ENCODE results near the gene MLN.

Gene MLN

GRCh38 chr6:33788694-33789549, 14.9 kb downstream of the MLN start, which contains the start of gene LEMD2:
LEMD2 (minus strand) TSS chr6:33789130; CDS start chr6:33789116, 14 bp downstream.
- peak; percentile 85 to 90 for DNase-seq (ENCODE audit: low read depth in 2 of 2)

GRCh38 chr6:33787954-33788693, 15.7 kb downstream of the MLN start:
- peak; percentile 13 to 48 for DNase-seq (ENCODE audit: low read depth in 2 of 2)

DNA sequence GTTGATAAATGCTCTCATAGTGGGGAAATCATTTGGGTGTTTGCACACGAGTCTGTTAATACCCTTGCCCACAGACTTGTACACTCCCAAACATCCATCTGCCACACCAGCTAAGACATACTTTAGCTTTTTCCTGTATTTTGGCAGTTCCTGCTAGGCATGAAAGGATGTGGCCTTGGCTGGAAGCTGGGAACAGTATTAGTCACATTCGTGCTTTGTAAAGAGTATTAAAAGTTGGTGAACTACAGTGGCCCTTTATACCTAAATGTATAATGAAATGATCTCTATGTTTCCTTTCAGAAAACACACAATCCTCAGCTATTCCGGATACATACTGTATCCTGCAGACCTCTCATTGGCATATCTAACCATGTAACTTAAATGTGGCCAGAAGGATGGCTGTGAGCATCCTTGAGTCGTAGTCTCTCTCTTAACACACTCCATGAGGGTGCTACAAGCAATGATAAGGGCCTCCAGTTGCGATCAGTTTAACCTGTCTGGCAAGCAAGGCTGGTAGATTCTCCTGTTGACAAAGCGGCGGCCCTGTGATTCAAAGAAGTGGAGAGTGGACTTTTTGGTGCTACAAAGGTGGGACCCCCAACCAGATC, 16.4 kb downstream of the MLN start:
- no peak for DNase-seq (ENCODE audit: low read depth in 2 of 2)

DNA sequence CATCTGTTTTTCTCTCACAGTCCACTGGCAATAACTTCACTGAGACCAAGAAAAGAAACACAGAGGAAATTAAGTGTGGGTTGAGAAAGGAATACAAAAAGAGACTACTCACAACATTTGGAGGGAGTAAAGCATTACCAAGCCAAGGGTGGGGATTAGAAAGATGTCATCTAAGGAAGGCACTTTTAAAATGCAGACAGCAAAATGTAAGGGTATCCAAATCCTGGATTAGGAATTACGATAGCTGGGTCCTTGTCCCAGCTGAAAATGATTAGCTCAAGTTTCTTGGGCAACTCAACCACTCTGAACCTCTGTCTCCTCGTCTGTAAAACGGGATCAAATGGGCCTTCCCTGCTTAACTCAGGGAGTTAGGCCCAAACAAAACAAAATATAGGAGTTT, 17.1 kb downstream of the MLN start:
- DNase-seq (ENCODE audit: low read depth in 2 of 2), result no peak

- no peak for DNase-seq (ENCODE audit: low read depth in 2 of 2)
Measured at GRCh38 chr6:33785778-33786177, 18.0 kb downstream of the MLN start.

DNA sequence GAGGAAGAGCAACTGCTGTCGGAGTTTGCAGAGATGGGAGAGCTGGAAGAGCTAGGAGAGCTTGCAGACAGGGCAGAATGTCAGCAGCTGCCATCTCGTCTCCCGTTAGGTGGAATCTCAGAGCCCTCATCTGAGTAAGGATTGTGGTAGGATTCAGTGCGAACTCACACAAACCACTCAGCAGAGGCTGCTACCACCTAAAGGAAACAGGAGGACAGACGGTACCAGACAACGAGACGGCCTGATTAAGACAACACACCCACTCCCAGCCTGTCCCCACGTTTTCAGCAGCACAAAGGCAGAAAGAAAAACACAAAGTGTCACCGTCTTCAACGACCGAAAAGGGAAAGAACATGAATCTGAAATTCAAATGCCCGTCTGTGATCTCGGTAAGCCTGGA, 19.0 kb downstream of the MLN start:
- no peak for DNase-seq (ENCODE audit: low read depth in 2 of 2)

- no peak for DNase-seq (ENCODE audit: low read depth in 2 of 2)
Measured at GRCh38 chr6:33783781-33784520, 19.9 kb downstream of the MLN start.

DNA sequence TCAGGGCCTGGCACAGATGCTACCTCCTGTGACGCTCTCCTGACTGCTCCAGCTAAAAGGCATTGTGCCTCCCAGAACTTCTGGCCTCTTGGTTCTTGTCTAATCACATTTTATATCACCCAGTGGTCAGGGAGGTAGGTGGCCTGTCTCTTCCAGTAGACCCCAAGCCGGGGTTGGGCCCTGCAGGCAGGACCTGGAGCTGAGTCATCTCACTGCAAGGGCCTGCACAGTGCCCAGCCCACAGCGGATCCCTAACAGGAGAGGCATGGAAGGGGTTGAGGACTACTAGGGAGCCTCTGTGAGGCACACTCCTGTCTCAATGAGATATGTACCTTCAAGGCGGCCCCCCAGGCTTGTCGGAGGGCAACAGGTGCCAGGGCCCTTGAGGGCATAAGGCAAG, 21.2 kb downstream of the MLN start:
- DNase-seq (ENCODE audit: low read depth in 2 of 2), result no peak

- DNase-seq (ENCODE audit: low read depth in 2 of 2), result no peak
Measured at GRCh38 chr6:33781131-33781975, 22.4 kb downstream of the MLN start.

GRCh38 chr6:33779895-33780294, 23.9 kb downstream of the MLN start:
- no peak for DNase-seq (ENCODE audit: low read depth in 2 of 2)

DNA sequence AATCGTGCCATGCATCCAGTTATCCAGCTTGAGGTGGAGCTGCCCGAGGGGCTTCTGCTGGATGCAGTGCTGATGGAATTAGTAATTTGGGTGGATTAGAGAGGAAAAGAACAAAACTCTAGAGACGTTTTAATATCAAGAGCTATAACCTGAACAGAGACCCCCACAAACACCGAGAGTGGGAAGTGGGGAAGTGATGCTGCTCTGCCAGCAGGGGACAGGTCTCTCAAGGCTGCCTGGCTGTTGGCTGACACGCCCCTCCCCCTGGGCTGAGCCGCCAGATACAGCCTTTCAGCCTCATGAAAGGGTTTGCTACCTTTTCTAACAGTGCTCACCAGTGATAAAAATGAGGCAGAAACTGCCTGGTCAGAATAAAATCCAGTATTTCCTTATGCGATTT, 24.5 kb downstream of the MLN start:
- DNase-seq (ENCODE audit: low read depth in 2 of 2), result no peak

GRCh38 chr6:33778444-33779121, 25.2 kb downstream of the MLN start:
- no peak for DNase-seq (ENCODE audit: low read depth in 2 of 2)

GRCh38 chr6:33777398-33778388, 26.1 kb downstream of the MLN start:
- DNase-seq (ENCODE audit: low read depth in 2 of 2), result no peak

- no peak for DNase-seq (ENCODE audit: low read depth in 2 of 2)
Measured at GRCh38 chr6:33776764-33777163, 27.0 kb downstream of the MLN start.

GRCh38 chr6:33776186-33776585, 27.6 kb downstream of the MLN start:
- no peak for DNase-seq (ENCODE audit: low read depth in 2 of 2)

DNA sequence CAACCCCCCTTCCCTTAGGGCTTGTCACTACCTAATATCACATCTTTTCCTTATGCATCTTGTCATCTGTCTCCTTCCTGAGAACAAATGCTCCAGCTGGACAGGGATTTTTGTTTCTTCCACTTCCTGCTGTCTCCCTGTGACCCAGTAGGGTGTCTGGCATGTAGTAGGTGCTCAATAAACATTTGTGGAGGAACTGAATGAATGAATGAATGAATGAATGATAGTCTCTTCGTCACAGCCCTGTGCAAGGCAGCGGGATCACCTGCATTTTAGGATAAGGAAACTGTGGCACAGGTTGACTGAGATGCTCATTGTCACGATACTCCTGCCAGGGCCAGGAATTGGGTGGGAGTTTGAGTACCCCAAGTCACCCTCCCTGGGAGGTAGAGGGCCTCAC, 29.0 kb downstream of the MLN start:
- no peak for DNase-seq (ENCODE audit: low read depth in 2 of 2)

GRCh38 chr6:33772902-33773472, 30.8 kb downstream of the MLN start:
- DNase-seq (ENCODE audit: low read depth in 2 of 2), result no peak

GRCh38 chr6:33772082-33772830, 31.5 kb downstream of the MLN start:
- DNase-seq (ENCODE audit: low read depth in 2 of 2), result no peak

Measured in stimulated activated CD4-positive, alpha-beta T cell treated with anti-CD3 and anti-CD28 coated beads, Interleukin-1b, Interleukin-23, amount 100 ng/mL, for 4 hours (primary cell).